SU-DHL-6 (cell line): ENCODE measurements around the gene ANKRD13A.
"Not testable (repeated sequence)": the region's sequence is repeated elsewhere in the genome, so short reads cannot be mapped to it uniquely, and the experiment has no call there.

Source experiments
- H2AFZ ChIP-seq: fragments of 200-600 bp; sonication (generic); 2 replicates; pipeline ENCODE4 v1.6.1; 2014; ENCODE audit warnings: low read depth, mild to moderate bottlenecking, moderate library complexity, mixed read lengths, antibody characterized with exemption, low read length; ENCODE audit not compliant: severe bottlenecking
- H3F3A ChIP-seq: fragments of 200-600 bp; shearing (Covaris generic); 2 replicates; pipeline ENCODE4 v1.6.0; 2016; ENCODE audit warnings: antibody characterized with exemption, mild to moderate bottlenecking; ENCODE audit not compliant: insufficient read depth
- H3K27ac ChIP-seq: fragments of 200-600 bp; sonication (generic); 2 replicates; pipeline ENCODE4 v1.5.1; 2016; ENCODE audit warnings: low read depth, mild to moderate bottlenecking, low read length, moderate library complexity, mixed read lengths
- H3K27me3 ChIP-seq: fragments of 200-600 bp; sonication (generic), shearing (Covaris generic); 2 replicates; pipeline ENCODE4 v1.6.0; 2014; ENCODE audit warnings: mild to moderate bottlenecking, low read length
- H3K36me3 ChIP-seq: fragments of 200-600 bp; sonication (generic); 2 replicates; pipeline ENCODE4 v1.6.1; 2014; ENCODE audit warnings: mild to moderate bottlenecking, low read length, mixed read lengths
- H3K4me2 ChIP-seq: fragments of 300-600, 200-600 bp; shearing (Covaris generic), sonication (generic); 2 replicates; pipeline ENCODE4 v1.6.0; 2014; ENCODE audit warnings: low read length, low read depth, mild to moderate bottlenecking; ENCODE audit not compliant: poor library complexity, severe bottlenecking
- H3K4me3 ChIP-seq: fragments of 200-600 bp; sonication (generic); 2 replicates; pipeline ENCODE4 v1.5.1; 2014; ENCODE audit warnings: antibody characterized with exemption, low read length, mild to moderate bottlenecking, mixed read lengths; ENCODE audit not compliant: insufficient read depth, poor library complexity, severe bottlenecking
- H3K79me2 ChIP-seq: fragments of 200-600 bp; sonication (generic); 2 replicates; pipeline ENCODE4 v1.6.1; 2014; ENCODE audit warnings: mild to moderate bottlenecking, low read length, moderate library complexity; ENCODE audit not compliant: insufficient read depth
- H3K9ac ChIP-seq: fragments of 200-600 bp; sonication (generic); 2 replicates; pipeline ENCODE4 v1.7.0; 2014; ENCODE audit warnings: mild to moderate bottlenecking, low read length
- H3K9me2 ChIP-seq: fragments of 200-600 bp; sonication (generic); replicated peaks from 2 replicates; pipeline ENCODE4 v1.6.1; 2014; ENCODE audit warnings: low read length; ENCODE audit not compliant: insufficient read depth
- H3K9me3 ChIP-seq: fragments of 200-600 bp; sonication (generic); 2 replicates; pipeline ENCODE4 v1.6.1; 2014; ENCODE audit warnings: low read length, mixed read lengths; ENCODE audit not compliant: insufficient read depth
- H4K20me1 ChIP-seq: fragments of 200-600 bp; sonication (generic); 2 replicates; pipeline ENCODE4 v1.6.1; 2014; ENCODE audit warnings: low read depth, mild to moderate bottlenecking, antibody characterized with exemption, low read length, moderate library complexity, mixed read lengths
- EZH2phosphoT487 ChIP-seq: fragments of 200-600 bp; sonication (generic), shearing (Covaris generic); conservative IDR thresholded peaks from 2 replicates; pipeline ENCODE4 v1.6.1; 2018; ENCODE audit warnings: mild to moderate bottlenecking, antibody characterized with exemption, low read length, moderate library complexity, mixed read lengths
- TF ChIP-seq, protein P1 (sequence below): fragments of 200-600 bp; sonication (generic); IDR thresholded peaks from one replicate; pipeline ENCODE4 v1.5.1; 2017; ENCODE audit warnings: antibody characterized with exemption, mild to moderate bottlenecking, low read length, moderate library complexity; ENCODE audit not compliant: insufficient read depth, poor library complexity, severe bottlenecking

ANKRD13A gene

DNA sequence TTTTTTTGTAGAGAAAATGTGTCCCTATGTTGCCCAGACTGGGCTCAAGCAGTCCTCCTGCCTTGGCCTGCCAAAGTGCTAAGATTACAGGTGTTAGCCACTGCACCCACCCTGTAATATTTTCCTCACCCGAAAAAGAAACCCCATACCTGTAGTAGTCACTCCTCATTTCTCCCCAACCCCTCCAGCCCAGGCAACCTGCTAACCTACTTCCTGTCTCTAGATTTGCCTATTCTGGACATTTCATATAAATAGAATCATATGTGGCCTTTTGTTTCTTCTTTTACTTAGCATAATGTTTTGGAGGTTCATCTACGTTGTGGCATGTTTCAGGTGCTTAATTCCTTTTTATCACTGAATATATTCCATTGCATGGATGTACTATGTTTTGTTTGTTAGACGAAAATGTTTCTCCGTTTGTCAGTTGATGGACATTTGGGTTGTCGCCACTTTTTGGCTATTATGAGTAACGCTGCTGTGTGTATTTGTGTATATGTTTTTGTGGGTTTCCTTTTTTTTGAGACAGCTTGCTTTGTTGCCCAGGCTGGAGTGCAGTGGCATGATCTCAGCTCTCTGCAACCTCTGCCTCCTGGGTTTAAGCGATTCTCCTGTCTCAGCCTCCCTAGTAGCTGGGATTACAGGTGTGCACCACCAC is 6.2 kb downstream of the ANKRD13A start:
- peak overlapping the region; percentile 88 for H3K9ac ChIP-seq
- peaks cover 82% of the 10 kb centered on the region for H3F3A ChIP-seq
- peaks cover 85% of the 10 kb centered on the region for H3K79me2 ChIP-seq
- TF ChIP-seq, protein P1, sequence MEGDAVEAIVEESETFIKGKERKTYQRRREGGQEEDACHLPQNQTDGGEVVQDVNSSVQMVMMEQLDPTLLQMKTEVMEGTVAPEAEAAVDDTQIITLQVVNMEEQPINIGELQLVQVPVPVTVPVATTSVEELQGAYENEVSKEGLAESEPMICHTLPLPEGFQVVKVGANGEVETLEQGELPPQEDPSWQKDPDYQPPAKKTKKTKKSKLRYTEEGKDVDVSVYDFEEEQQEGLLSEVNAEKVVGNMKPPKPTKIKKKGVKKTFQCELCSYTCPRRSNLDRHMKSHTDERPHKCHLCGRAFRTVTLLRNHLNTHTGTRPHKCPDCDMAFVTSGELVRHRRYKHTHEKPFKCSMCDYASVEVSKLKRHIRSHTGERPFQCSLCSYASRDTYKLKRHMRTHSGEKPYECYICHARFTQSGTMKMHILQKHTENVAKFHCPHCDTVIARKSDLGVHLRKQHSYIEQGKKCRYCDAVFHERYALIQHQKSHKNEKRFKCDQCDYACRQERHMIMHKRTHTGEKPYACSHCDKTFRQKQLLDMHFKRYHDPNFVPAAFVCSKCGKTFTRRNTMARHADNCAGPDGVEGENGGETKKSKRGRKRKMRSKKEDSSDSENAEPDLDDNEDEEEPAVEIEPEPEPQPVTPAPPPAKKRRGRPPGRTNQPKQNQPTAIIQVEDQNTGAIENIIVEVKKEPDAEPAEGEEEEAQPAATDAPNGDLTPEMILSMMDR: no peak
- TF ChIP-seq EZH2phosphoT487: no peak
- peak overlapping the region; percentile 92 for H3K4me2 ChIP-seq
- H3K36me3 ChIP-seq: peaks cover 11% of the 10 kb centered on the region
- no peak overlapping the region for H2AFZ ChIP-seq
- H3K27ac ChIP-seq: peak overlapping the region; percentile 97
- no peaks in the 10 kb centered on the region for H3K9me3 ChIP-seq
- H3K4me3 ChIP-seq: peak overlapping the region; percentile 22
- H4K20me1 ChIP-seq: no peaks in the 10 kb centered on the region
- no peaks in the 10 kb centered on the region for H3K27me3 ChIP-seq
- no peaks in the 10 kb centered on the region for H3K9me2 ChIP-seq

DNA sequence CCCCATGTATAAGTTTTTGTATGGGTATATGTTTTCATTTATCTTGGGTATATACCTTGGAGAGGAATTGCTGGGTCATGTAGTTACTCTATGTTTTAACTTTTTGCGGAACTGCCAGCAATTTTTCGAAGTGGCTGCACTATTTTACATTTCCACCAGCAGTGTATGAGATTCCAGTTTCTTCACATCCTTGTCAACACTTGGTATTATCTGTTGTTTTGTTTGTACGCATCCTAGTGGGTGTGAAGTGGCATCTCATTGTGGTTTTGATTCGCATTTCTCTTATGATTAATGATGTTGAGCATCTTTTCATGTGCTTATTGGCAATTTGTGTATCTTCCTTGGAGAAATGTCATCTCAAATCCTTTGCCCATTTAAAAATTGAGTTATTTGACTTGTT is 6.9 kb downstream of the ANKRD13A start:
- H3K27me3 ChIP-seq: no peaks in the 10 kb centered on the region
- TF ChIP-seq, protein P1: no peak
- no peak for TF ChIP-seq EZH2phosphoT487
- H3K36me3 ChIP-seq: peaks cover 11% of the 10 kb centered on the region
- H4K20me1 ChIP-seq: no peaks in the 10 kb centered on the region
- peaks cover 85% of the 10 kb centered on the region for H3K79me2 ChIP-seq
- H2AFZ ChIP-seq: no peak overlapping the region
- H3K27ac ChIP-seq: peak overlapping the region; percentile 97
- no peak overlapping the region for H3K4me3 ChIP-seq
- H3K9ac ChIP-seq: no peak overlapping the region
- H3F3A ChIP-seq: peaks cover 86% of the 10 kb centered on the region
- H3K9me2 ChIP-seq: no peaks in the 10 kb centered on the region
- no peaks in the 10 kb centered on the region for H3K9me3 ChIP-seq
- peak overlapping the region; percentile 92 for H3K4me2 ChIP-seq

DNA sequence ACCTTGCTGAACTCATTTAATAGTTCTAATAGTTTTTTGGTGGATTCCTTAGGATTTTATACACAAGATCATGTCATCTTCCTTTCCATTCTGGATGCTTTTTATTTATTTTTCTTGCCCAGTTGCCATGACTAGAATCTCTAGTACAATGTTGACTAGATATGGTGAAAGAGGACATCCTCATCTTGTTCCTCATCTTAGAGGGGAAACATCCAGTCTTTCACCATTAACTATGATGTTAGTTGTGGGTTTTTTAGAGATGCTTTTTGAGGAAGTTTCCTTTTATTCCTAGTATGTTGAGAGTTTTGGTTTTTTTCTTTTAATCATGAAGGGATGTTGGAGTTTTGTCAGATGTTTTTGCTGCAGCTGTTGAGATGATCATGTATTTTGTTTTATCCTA is 8.7 kb downstream of the ANKRD13A start:
- Histone ChIP-seq H3K9me3 (no peaks in the 10 kb centered on the region), H3K36me3 (peaks cover 14% of the 10 kb centered on the region), H3K4me2 (peak overlapping the region; percentile 92), H3F3A (peaks cover 86% of the 10 kb centered on the region), H4K20me1 (no peaks in the 10 kb centered on the region; the same call in 1 of the 2 replicates), H3K9me2 (no peaks in the 10 kb centered on the region), H3K79me2 (peaks cover 83% of the 10 kb centered on the region), H3K4me3 (no peak overlapping the region), H3K27ac (peak overlapping the region; percentile 97), H3K9ac (no peak overlapping the region), H3K27me3 (no peaks in the 10 kb centered on the region), H2AFZ (no peak overlapping the region)
- no peak for TF ChIP-seq EZH2phosphoT487
- TF ChIP-seq, protein P1: no peak

DNA sequence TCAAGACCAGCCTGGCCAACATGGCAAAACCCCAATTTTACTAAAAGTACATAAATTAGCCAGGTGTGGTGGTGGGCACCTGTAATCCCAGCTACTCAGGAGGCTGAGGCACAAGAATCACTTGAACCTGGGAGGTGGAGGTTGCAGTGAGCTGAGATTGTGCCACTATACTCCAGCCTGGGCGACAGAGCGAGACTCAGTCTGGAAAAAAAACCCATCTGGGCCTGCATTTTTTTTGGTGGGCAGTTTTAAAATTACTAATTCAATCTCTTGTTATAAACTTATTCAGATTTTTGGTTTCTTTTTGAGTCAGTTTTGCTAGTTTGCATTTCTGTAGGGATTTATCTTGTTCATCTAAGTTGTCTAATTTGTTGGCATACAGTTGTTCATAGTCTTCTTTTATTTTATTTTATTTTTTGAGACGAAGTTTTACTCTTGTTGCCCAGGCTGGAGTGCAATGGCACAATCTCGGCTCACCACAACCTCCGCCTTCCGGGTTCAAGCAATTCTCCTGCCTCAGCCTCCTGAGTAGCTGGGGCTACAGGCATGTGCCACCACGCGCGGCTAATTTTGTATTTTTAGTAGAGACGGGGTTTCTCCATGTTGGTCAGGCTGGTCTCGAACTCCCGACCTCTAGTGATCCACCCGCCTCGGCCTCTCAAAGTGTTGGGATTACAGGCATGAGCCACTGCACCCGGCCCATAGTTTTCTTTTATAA is 9.6 kb downstream of the ANKRD13A start:
- Histone ChIP-seq H3K27ac (peak overlapping the region; percentile 97), H3K9ac (peak overlapping the region; percentile 48), H3K4me3 (peak overlapping the region; percentile 16), H3K36me3 (peaks cover 21% of the 10 kb centered on the region), H3K4me2 (peak overlapping the region; percentile 84), H3F3A (peaks cover 78% of the 10 kb centered on the region), H3K79me2 (peaks cover 81% of the 10 kb centered on the region)
- H3K9me2 ChIP-seq, H4K20me1 ChIP-seq, H3K9me3 ChIP-seq, H3K27me3 ChIP-seq, H2AFZ ChIP-seq: not testable (repeated sequence)
